K562 (cell line): ENCODE data around the gene SLC25A48. TPM values are rescaled to one million over a fixed set of nuclear protein-coding genes. Genes with fewer than 3 reads are reported as not detected.

Experiments
- ATAC-seq: fragments of 200-7000 bp; cut with Tn5 transposase; 3 replicates; pipeline ENCODE4 v1.9.1; 2020; ENCODE audit warnings: moderate library complexity
- BruUV-seq: library from RNA; stranded (reverse); fragments of 400-500 nt; replicated peaks from 2 replicates; lab custom pipeline; 2021; lab: Mats Ljungman, UMichigan
- CTCF ChIA-PET: fragments of 300-600 bp; formaldehyde crosslinking; extraction: SDS; loops from one replicate; lab custom pipeline; 2021; ENCODE audit warnings: low intra/inter-chr PET ratio; lab: Yijun Ruan, JAX
- POLR2A ChIA-PET: fragments of 300-600, 350-650 bp; sonication (Branson Sonifier 250); formaldehyde crosslinking; extraction: SDS; loops from one replicate; lab custom pipeline; 2021; ENCODE audit warnings: antibody characterized with exemption, inconsistent platforms; lab: Yijun Ruan, JAX
- DNase-seq, 4 experiments: peaks; one replicate each; pipeline versions ENCODE4 v3.0.0 to v3.0.0-alpha.2; 2011 to 2018; ENCODE audit warnings: low spot score in 3 of 4, mixed read lengths in 3 of 4; ENCODE audit errors: extremely low read depth in 1 of 4
- FAIRE-seq: peaks from 2 replicates; lab custom pipeline; 2011; peaks lifted over from hg19 to GRCh38; lab: Jason Lieb, UNC
- H2AFZ ChIP-seq: 2 replicates; pipeline ENCODE4 v1.6.0; 2011; ENCODE audit warnings: low read depth, low read length, control low read depth, inconsistent platforms
- H3K27ac ChIP-seq: fragments of 200-600 bp; 3 replicates; pipeline ENCODE4 v1.8.0; 2011; ENCODE audit warnings: low read depth, mild to moderate bottlenecking, control low read depth, inconsistent platforms, low read length, moderate library complexity, mixed read lengths; ENCODE audit errors: extremely low read depth
- H3K27me3 ChIP-seq, 2 experiments: fragments of 300-600 bp in 1 of 2; 2 replicates in 1 of 2; 3 replicates in 1 of 2; pipeline versions ENCODE4 v1.6.0 to v1.8.0; 2011; ENCODE audit warnings: inconsistent platforms in 2 of 2, low read length in 2 of 2, mild to moderate bottlenecking in 1 of 2, mixed read lengths in 1 of 2, moderate library complexity in 1 of 2; ENCODE audit not compliant: control insufficient read depth in 2 of 2, insufficient read depth in 2 of 2
- H3K36me3 ChIP-seq: fragments of 300-600 bp; 3 replicates; pipeline ENCODE4 v1.8.0; 2011; ENCODE audit warnings: mild to moderate bottlenecking, low read length, inconsistent platforms; ENCODE audit not compliant: control insufficient read depth, insufficient read depth
- H3K4me1 ChIP-seq, 2 experiments: fragments of 200-600 bp in 1 of 2; replicated peaks in 1 of 2; 2 replicates in 1 of 2; 3 replicates in 1 of 2; pipeline versions ENCODE4 v1.5.1 to v1.8.0; 2011; ENCODE audit warnings: inconsistent platforms in 2 of 2, low read length in 2 of 2, mild to moderate bottlenecking in 1 of 2, mixed read lengths in 1 of 2, moderate library complexity in 1 of 2; ENCODE audit not compliant: control insufficient read depth in 2 of 2, insufficient read depth in 2 of 2
- H3K4me2 ChIP-seq: 2 replicates; pipeline ENCODE4 v1.6.1; 2011; ENCODE audit warnings: low read length, control low read depth, inconsistent platforms, mixed read lengths; ENCODE audit not compliant: insufficient read depth
- H3K4me3 ChIP-seq: fragments of 200-600 bp; sonication (generic), shearing (Covaris generic); 2 replicates; pipeline ENCODE4 v1.5.1; 2016; ENCODE audit warnings: control low read depth, inconsistent platforms
- H3K79me2 ChIP-seq: fragments of 200-600 bp; 3 replicates; pipeline ENCODE4 v1.8.0; 2011; ENCODE audit warnings: low read length, inconsistent platforms; ENCODE audit not compliant: control insufficient read depth, insufficient read depth
- H3K9ac ChIP-seq, 2 experiments: 2 replicates each; pipeline versions ENCODE4 v1.6.0 to v1.6.1; 2011; ENCODE audit warnings: low read depth in 2 of 2, low read length in 2 of 2, control low read depth in 1 of 2, inconsistent platforms in 1 of 2, mild to moderate bottlenecking in 1 of 2, mixed read lengths in 1 of 2; ENCODE audit not compliant: insufficient read depth in 1 of 2
- H3K9me1 ChIP-seq: one replicate; pipeline ENCODE4 v1.6.0; 2011; ENCODE audit warnings: inconsistent platforms, mild to moderate bottlenecking, low read length, moderate library complexity; ENCODE audit not compliant: control insufficient read depth, insufficient read depth
- H3K9me3 ChIP-seq: replicated peaks from 2 replicates; pipeline ENCODE4 v1.5.1; 2011; ENCODE audit warnings: low read depth, low read length, inconsistent platforms; ENCODE audit not compliant: control insufficient read depth, insufficient read depth
- H4K20me1 ChIP-seq: replicated peaks from 2 replicates; pipeline ENCODE4 v1.6.1; 2011; ENCODE audit warnings: low read length, inconsistent platforms, mixed read lengths; ENCODE audit not compliant: control insufficient read depth, insufficient read depth
- CREB1 ChIP-seq, 2 experiments: sonication (generic) in 1 of 2; formaldehyde crosslinking in 1 of 2; IDR thresholded peaks; 2 replicates each; pipeline versions ENCODE4 v1.6.1 to v1.8.0; 2012 to 2022; ENCODE audit warnings: inconsistent platforms in 1 of 2, mild to moderate bottlenecking in 1 of 2, missing genetic modification reagents in 1 of 2, moderate library complexity in 1 of 2
- SIN3A ChIP-seq, 2 experiments: fragments of 150-350 bp in 1 of 2; IDR thresholded peaks; 2 replicates each; pipeline ENCODE4 v1.6.1; 2011 to 2016; ENCODE audit warnings: borderline replicate concordance in 2 of 2, low read depth in 2 of 2, low read length in 2 of 2, mild to moderate bottlenecking in 2 of 2, moderate library complexity in 2 of 2; ENCODE audit not compliant: control insufficient read depth in 1 of 2
- TEAD2 ChIP-seq: fragments of 450-650 bp; IDR thresholded peaks from 2 replicates; pipeline ENCODE4 v1.6.1; 2016; ENCODE audit warnings: missing genetic modification characterization, control low read depth, missing compliant biosample characterization
- ZNF197 ChIP-seq: fragments of 200-800 bp; sonication (Bioruptor generic); IDR thresholded peaks from 2 replicates; pipeline ENCODE4 v1.6.1; 2016; ENCODE audit warnings: low read depth, missing genetic modification characterization, missing compliant biosample characterization
- WGBS: fragments of 100-300 bp; shearing (Covaris generic); methylation state at CpG from one replicate; pipeline ENCODE4 v1.1.6; 2016; ENCODE audit warnings: low coverage, mixed read lengths; ENCODE audit not compliant: insufficient coverage; ENCODE audit errors: missing lambda C conversion rate; 5-methylcytosine and 5-hydroxymethylcytosine counted together
- in situ Hi-C: fragments of 300-500 bp; cut with MboI; formaldehyde crosslinking; loops from 4 replicates; pipeline ENCODE4 v1.15.0; 2018; ENCODE audit warnings: inconsistent platforms, mixed read lengths
- intact Hi-C: fragments of 100-400 bp; cut with micrococcal nuclease; formaldehyde crosslinking; loops from 2 replicates; pipeline ENCODE4 v1.14.2; 2022
- polyA plus RNA-seq, 8 experiments: library from polyadenylated mRNA; depleted of rRNA in 4 of 8; stranded (reverse) in 5 of 8; unstranded in 3 of 8; fragments of >200 nt; fragmentation: Nextera tagmentation in 2 of 8; fragmentation: Illumina TruSeq in 1 of 8; extraction: Ambion mirVana in 2 of 8; extraction: Trizol in 1 of 8; gene quantifications; 2 replicates each; pipeline versions ENCODE4 v1.2.1 to v1.2.3, GENCODE V29; 2011 to 2014; ENCODE audit warnings: inconsistent platforms in 1 of 8, missing spikeins in 1 of 8
- total RNA-seq, 7 experiments: library from RNA; depleted of rRNA in 6 of 7; stranded (reverse); fragments of >200 nt in 6 of 7; fragmentation: Illumina TruSeq in 2 of 7; extraction: Trizol in 2 of 7; gene quantifications; 2 replicates each; pipeline versions ENCODE4 v1.2.1 to v1.2.3, GENCODE V29; 2011 to 2021; ENCODE audit warnings: low replicate concordance in 1 of 7
- TF ChIP-seq, protein P1 (sequence below): fragments of 200-800 bp; sonication (Bioruptor generic); IDR thresholded peaks from 2 replicates; pipeline ENCODE4 v1.6.1; 2017; ENCODE audit warnings: missing genetic modification characterization, missing compliant biosample characterization
- TF ChIP-seq, protein P2 (sequence below): fragments of 450-650 bp; IDR thresholded peaks from 2 replicates; pipeline ENCODE4 v1.6.1; 2017; ENCODE audit warnings: mild to moderate bottlenecking, moderate library complexity

The SLC25A48 gene
- total and polyA plus RNA-seq, 9 of the 15 experiments (the other 6 are each of a cell fraction or from before 2014, with no cell fraction given), result 0.08 to 0.35 (median 0.23) TPM; not detected in 1

DNA sequence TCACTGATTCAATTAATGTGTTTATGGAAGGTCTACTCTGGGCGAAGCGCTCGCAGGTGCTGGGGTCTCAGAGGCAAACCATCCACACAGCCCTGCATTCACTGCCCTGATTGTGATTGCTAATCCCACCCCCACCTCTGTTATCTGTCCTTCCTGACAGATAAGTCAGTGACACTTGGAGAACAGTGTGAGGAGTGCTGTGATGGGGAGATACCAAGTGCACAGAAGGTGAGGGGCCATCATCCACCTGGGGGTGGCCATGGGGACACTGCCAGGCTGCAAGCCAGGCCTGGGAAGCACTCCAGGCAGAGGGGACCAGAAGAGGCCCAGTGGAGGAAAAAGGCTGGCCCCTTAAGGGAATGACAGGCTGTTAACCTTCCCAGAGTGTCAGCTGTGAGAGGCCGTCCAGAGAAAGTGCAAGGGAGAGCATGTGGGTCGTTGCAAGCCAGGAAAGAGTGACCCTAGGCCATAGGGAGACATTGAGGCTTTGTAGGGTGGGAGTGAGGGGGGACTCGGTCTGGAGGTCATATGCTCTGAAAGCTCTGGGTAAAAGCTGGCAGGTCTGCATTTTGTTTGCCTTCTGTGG lies 43.2 kb downstream of the SLC25A48 start:
- H3K4me3 ChIP-seq, result no peak overlapping the region
- no TSS peak for BruUV-seq
- H3K9ac ChIP-seq, result no peak overlapping the region; a peak in 1 of 4 replicates
- H3K9me3 ChIP-seq, result no peaks in the 10 kb centered on the region
- CTCF ChIA-PET, result no interaction called here
- H3K79me2 ChIP-seq, result no peaks in the 10 kb centered on the region
- no peaks in the 10 kb centered on the region for H3K9me1 ChIP-seq
- 0% methylated on average over 6 of the region's 6 CpGs for WGBS
- FAIRE-seq (no peak), DNase-seq (no peak), ATAC-seq (no peak)
- no peak overlapping the region for H3K4me2 ChIP-seq
- H3K4me1 ChIP-seq, result no peaks in the 10 kb centered on the region
- TF ChIP-seq, protein P1, sequence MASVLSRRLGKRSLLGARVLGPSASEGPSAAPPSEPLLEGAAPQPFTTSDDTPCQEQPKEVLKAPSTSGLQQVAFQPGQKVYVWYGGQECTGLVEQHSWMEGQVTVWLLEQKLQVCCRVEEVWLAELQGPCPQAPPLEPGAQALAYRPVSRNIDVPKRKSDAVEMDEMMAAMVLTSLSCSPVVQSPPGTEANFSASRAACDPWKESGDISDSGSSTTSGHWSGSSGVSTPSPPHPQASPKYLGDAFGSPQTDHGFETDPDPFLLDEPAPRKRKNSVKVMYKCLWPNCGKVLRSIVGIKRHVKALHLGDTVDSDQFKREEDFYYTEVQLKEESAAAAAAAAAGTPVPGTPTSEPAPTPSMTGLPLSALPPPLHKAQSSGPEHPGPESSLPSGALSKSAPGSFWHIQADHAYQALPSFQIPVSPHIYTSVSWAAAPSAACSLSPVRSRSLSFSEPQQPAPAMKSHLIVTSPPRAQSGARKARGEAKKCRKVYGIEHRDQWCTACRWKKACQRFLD (CRISPR knock-in tag), result no peak
- TF ChIP-seq SIN3A (IDR thresholded peaks at IDR 0.05; ENCODE audit: borderline replicate concordance in 2 of 2, control insufficient read depth in 1 of 2, low read depth in 2 of 2, low read length in 2 of 2) (no peak), TEAD2 (tag) (no peak), ZNF197 (CRISPR knock-in tag) (no peak), CREB1 (IDR thresholded peaks at IDR 0.05) (no peak), CREB1 (CRISPR knock-in tag; IDR thresholded peaks at IDR 0.05) (no peak)
- TF ChIP-seq, protein P2, sequence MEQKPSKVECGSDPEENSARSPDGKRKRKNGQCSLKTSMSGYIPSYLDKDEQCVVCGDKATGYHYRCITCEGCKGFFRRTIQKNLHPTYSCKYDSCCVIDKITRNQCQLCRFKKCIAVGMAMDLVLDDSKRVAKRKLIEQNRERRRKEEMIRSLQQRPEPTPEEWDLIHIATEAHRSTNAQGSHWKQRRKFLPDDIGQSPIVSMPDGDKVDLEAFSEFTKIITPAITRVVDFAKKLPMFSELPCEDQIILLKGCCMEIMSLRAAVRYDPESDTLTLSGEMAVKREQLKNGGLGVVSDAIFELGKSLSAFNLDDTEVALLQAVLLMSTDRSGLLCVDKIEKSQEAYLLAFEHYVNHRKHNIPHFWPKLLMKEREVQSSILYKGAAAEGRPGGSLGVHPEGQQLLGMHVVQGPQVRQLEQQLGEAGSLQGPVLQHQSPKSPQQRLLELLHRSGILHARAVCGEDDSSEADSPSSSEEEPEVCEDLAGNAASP, result no peak
- H4K20me1 ChIP-seq, result no peaks in the 10 kb centered on the region
- peaks cover 2 to 38% of the 10 kb centered on the region in 2 experiments; a peak in 2 of 5 replicates for H3K27me3 ChIP-seq
- intact Hi-C loops (no loop called here), in situ Hi-C loops (no loop called here)
- no peak overlapping the region for H2AFZ ChIP-seq
- H3K27ac ChIP-seq, result no peak overlapping the region
- POLR2A ChIA-PET, result no interaction called here
- no peaks in the 10 kb centered on the region for H3K36me3 ChIP-seq
